ENCODE measurements around the gene TTC12.

DNA sequence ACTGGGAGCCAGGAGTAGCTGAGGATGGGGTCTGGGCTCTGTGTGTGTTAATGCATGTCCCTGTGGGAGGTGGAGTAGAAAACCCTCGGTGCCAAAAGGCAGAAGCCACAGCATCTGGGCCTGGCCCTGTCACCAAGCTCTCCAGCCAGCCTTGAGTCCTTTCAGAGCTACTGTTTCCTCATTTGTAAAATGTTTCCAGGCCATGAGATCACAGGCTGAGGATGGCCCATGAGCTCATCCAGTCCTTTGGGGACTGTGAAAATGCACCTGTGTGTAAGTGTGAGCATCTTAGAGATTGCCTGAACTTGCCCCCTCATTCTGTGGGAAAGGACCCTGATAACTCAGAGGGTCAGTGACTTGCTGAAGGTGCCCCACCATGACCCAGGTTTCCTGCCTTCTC lies 82.3 kb downstream of the TTC12 start:
- no peak for TF ChIP-seq EZH2phosphoT487 (IDR thresholded peaks at IDR 0.05; ENCODE audit: insufficient read depth, low read depth)
- TF ChIP-seq EZH2 (IDR thresholded peaks at IDR 0.05; ENCODE audit: insufficient read depth, poor library complexity, severe bottlenecking): no peak
